IMR-90 (cell line): ENCODE measurements around the gene TMEM100. TPM values are rescaled to one million over a fixed set of nuclear protein-coding genes. Genes with fewer than 3 reads are reported as not detected.

ENCODE experiments used
- ATAC-seq: fragments of 200-7000 bp; cut with Tn5 transposase; 2 replicates; pipeline ENCODE4 v1.9.1; 2020; ENCODE audit warnings: low read depth, mild to moderate bottlenecking, moderate library complexity
- BruUV-seq: library from RNA; stranded (reverse); fragments of 400-500 nt; replicated peaks from 2 replicates; lab custom pipeline; 2021; lab: Mats Ljungman, UMichigan
- CTCF ChIA-PET: fragments of 300-600 bp; formaldehyde crosslinking; extraction: SDS; loops from one replicate; lab custom pipeline; 2021; ENCODE audit warnings: antibody characterized with exemption; lab: Yijun Ruan, JAX
- POLR2A ChIA-PET: fragments of 300-600 bp; sonication (Branson Sonifier 250); formaldehyde crosslinking; loops from one replicate; lab custom pipeline; 2022; ENCODE audit warnings: antibody characterized with exemption; ENCODE audit not compliant: unreplicated experiment; lab: Charles Lee
- DNase-seq: peaks from one replicate; pipeline ENCODE4 v3.0.0; 2013
- H2AFZ ChIP-seq: replicated peaks from 2 replicates; pipeline ENCODE3; 2013; ENCODE audit warnings: low read length, mild to moderate bottlenecking; ENCODE audit not compliant: poor library complexity
- H2AK5ac ChIP-seq: 2 replicates; pipeline ENCODE4 v1.6.1; 2013; ENCODE audit warnings: low read depth, low read length, inconsistent platforms
- H2AK9ac ChIP-seq: replicated peaks from 2 replicates; pipeline ENCODE3; 2013; ENCODE audit warnings: mild to moderate bottlenecking, low read depth, low read length, moderate library complexity; ENCODE audit not compliant: poor library complexity
- H2BK120ac ChIP-seq: 2 replicates; pipeline ENCODE4 v1.6.1; 2013; ENCODE audit warnings: low read depth, low read length, inconsistent platforms
- H2BK15ac ChIP-seq: 3 replicates; pipeline ENCODE4 v1.6.1; 2013; ENCODE audit warnings: low read depth, low read length, inconsistent platforms
- H2BK20ac ChIP-seq: 2 replicates; pipeline ENCODE4 v1.6.1; 2013; ENCODE audit warnings: low read depth, mild to moderate bottlenecking, inconsistent platforms, low read length, moderate library complexity
- H2BK5ac ChIP-seq: 2 replicates; pipeline ENCODE4 v1.6.1; 2013; ENCODE audit warnings: mild to moderate bottlenecking, low read depth, low read length, inconsistent platforms; ENCODE audit not compliant: poor library complexity, severe bottlenecking
- H3K14ac ChIP-seq: replicated peaks from 2 replicates; pipeline ENCODE4 v1.6.1; 2013; ENCODE audit warnings: low read depth, low read length, inconsistent platforms
- H3K18ac ChIP-seq: 2 replicates; pipeline ENCODE4 v1.6.1; 2013; ENCODE audit warnings: low read depth, low read length, control low read depth
- H3K23ac ChIP-seq: 2 replicates; pipeline ENCODE4 v1.6.1; 2013; ENCODE audit warnings: low read depth, low read length, inconsistent platforms
- H3K27ac ChIP-seq: 2 replicates; pipeline ENCODE4 v1.5.1; 2013; ENCODE audit warnings: mild to moderate bottlenecking, control low read depth, low read length; ENCODE audit not compliant: insufficient read depth
- H3K27me3 ChIP-seq: 2 replicates; pipeline ENCODE4 v1.6.1; 2013; ENCODE audit warnings: low read length; ENCODE audit not compliant: control insufficient read depth, insufficient read depth
- H3K36me3 ChIP-seq: 2 replicates; pipeline ENCODE4 v1.6.1; 2013; ENCODE audit warnings: low read length, mixed read lengths; ENCODE audit not compliant: control insufficient read depth, insufficient read depth
- H3K4ac ChIP-seq: 2 replicates; pipeline ENCODE4 v1.6.1; 2013; ENCODE audit warnings: low read depth, low read length, inconsistent platforms
- H3K4me1 ChIP-seq: 2 replicates; pipeline ENCODE4 v1.6.1; 2013; ENCODE audit warnings: low read length, mixed read lengths; ENCODE audit not compliant: control insufficient read depth, insufficient read depth
- H3K4me2 ChIP-seq: 2 replicates; pipeline ENCODE4 v1.6.1; 2013; ENCODE audit warnings: low read depth, mild to moderate bottlenecking, control low read depth, low read length, moderate library complexity
- H3K4me3 ChIP-seq: 2 replicates; pipeline ENCODE4 v1.5.1; 2013; ENCODE audit warnings: low read depth, mild to moderate bottlenecking, control low read depth, low read length, moderate library complexity; ENCODE audit not compliant: insufficient read depth
- H3K56ac ChIP-seq: 2 replicates; pipeline ENCODE4 v1.6.1; 2013; ENCODE audit warnings: low read length, inconsistent platforms; ENCODE audit not compliant: insufficient read depth; ENCODE audit errors: extremely low read depth
- H3K79me1 ChIP-seq, 2 experiments: 2 replicates each; pipeline ENCODE4 v1.6.1; 2013; ENCODE audit warnings: low read length in 2 of 2, inconsistent platforms in 1 of 2, low read depth in 1 of 2
- H3K9ac ChIP-seq: 2 replicates; pipeline ENCODE4 v1.6.1; 2013; ENCODE audit warnings: low read depth, low read length, control low read depth
- H3K9me1 ChIP-seq: 2 replicates; pipeline ENCODE4 v1.6.1; 2013; ENCODE audit warnings: low read length, inconsistent platforms; ENCODE audit not compliant: insufficient read depth
- H3K9me3 ChIP-seq: 2 replicates; pipeline ENCODE4 v1.6.1; 2013; ENCODE audit warnings: low read length; ENCODE audit not compliant: control insufficient read depth, insufficient read depth
- H4K20me1 ChIP-seq: 2 replicates; pipeline ENCODE4 v1.6.1; 2013; ENCODE audit warnings: low read length, inconsistent platforms; ENCODE audit not compliant: insufficient read depth
- H4K5ac ChIP-seq: 2 replicates; pipeline ENCODE4 v1.6.1; 2013; ENCODE audit warnings: mild to moderate bottlenecking, low read depth, low read length, control low read depth
- H4K8ac ChIP-seq, 2 experiments: 2 replicates each; pipeline ENCODE4 v1.6.1; 2013; ENCODE audit warnings: low read depth in 2 of 2, low read length in 2 of 2, control low read depth in 1 of 2, inconsistent platforms in 1 of 2
- H4K91ac ChIP-seq: 2 replicates; pipeline ENCODE4 v1.6.1; 2013; ENCODE audit warnings: low read depth, low read length, inconsistent platforms; ENCODE audit not compliant: insufficient read depth
- NFE2L2 ChIP-seq: fragments of 150-350 bp; IDR thresholded peaks from 2 replicates; pipeline ENCODE4 v1.6.1; 2016; ENCODE audit warnings: low read depth, mild to moderate bottlenecking, low read length
- POLR2A ChIP-seq: IDR thresholded peaks from 2 replicates; pipeline ENCODE4 v1.6.1; 2012; ENCODE audit warnings: mild to moderate bottlenecking, low read depth, low read length
- RFX5 ChIP-seq: IDR thresholded peaks from 2 replicates; pipeline ENCODE4 v1.8.0; 2012; ENCODE audit warnings: low read depth, mild to moderate bottlenecking, low read length, moderate library complexity
- WGBS, 2 experiments: methylation state at CpG; one replicate each; pipeline versions ENCODE4 v1.1.5 to v1.1.7; 2013; ENCODE audit warnings: missing lambda C conversion rate in 2 of 2; ENCODE audit not compliant: insufficient read length in 1 of 2; ENCODE audit errors: extremely low coverage in 2 of 2; 5-methylcytosine and 5-hydroxymethylcytosine counted together
- dilution Hi-C: fragments of 300-500 bp; cut with HindIII; formaldehyde crosslinking; loops from one replicate; pipeline ENCODE4 v1.14.3; 2018; ENCODE audit warnings: low sequenced_read_pairs; ENCODE audit not compliant: unreplicated experiment
- in situ Hi-C: fragments of 300-500 bp; cut with MboI; formaldehyde crosslinking; loops from 3 replicates; pipeline ENCODE4 v1.14.3; 2019; ENCODE audit warnings: low sequenced_read_pairs, inconsistent platforms, mixed read lengths
- intact Hi-C: fragments of 100-400 bp; cut with micrococcal nuclease; formaldehyde crosslinking; loops from 2 replicates; pipeline ENCODE4 v1.10.0; 2022
- polyA plus RNA-seq, 3 experiments: library from polyadenylated mRNA; depleted of rRNA; stranded (reverse); fragments of >200 nt; gene quantifications; 2 replicates each; pipeline ENCODE4 v1.2.3, GENCODE V29; 2012; ENCODE audit warnings: low replicate concordance in 1 of 3
- total RNA-seq: library from RNA; depleted of rRNA; stranded (reverse); fragments of >200 nt; gene quantifications from 2 replicates; pipeline ENCODE4 v1.2.3, GENCODE V29; 2012
- TF ChIP-seq, protein P1 (sequence below): fragments of 150-350 bp; IDR thresholded peaks from 2 replicates; pipeline ENCODE4 v1.6.1; 2016; ENCODE audit warnings: low read depth, mild to moderate bottlenecking, low read length, moderate library complexity, borderline replicate concordance

TMEM100 gene
- total and polyA plus RNA-seq, 2 of the 4 experiments (the other 2 are of a cell fraction) = 0.21 to 0.36 TPM

DNA sequence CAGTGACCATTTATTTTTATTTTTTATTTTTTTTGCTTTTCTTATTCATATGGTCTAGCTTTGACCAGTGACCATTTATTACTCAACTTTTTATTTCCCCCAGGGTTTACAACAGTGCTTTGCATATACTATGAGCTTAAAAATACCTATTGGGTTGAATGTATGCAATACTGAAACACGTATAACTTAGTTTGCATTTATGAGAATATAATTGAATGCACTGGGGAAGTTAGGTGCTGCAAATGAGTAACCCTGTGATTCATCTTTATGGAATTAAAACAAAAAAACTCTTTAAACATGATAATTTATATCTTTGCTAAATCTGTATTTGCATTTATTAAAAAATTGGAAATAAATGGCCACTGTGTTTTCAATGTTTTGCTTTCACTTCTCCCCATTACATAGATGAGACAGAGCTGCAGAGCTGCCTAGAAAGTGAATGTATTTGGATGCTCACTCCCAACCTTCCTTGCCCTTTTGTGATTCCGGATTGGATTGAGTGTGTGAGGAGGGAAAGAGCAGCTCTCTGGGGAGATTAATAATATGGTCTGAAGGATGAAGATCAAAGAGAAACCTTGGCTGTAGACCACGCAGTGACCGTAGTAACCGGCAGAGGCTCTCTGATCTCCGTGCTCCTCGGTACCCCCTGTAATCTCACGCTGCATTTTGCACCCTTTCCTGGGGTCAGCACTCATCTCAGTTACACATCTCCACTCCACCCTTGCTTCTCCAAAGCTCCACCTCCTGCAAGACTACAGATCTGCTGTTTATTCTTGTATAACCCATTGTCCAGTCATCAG is 14.3 kb downstream of the TMEM100 start:
- H3K4me2 ChIP-seq = peak overlapping the region; percentile 89
- no peak for DNase-seq
- peak overlapping the region; percentile 40 for H3K4me3 ChIP-seq
- H2AFZ ChIP-seq = peak overlapping the region; percentile 70
- H2AK5ac ChIP-seq = no peak overlapping the region
- H3K23ac ChIP-seq = no peak overlapping the region
- H4K91ac ChIP-seq = no peak overlapping the region
- no peak overlapping the region for H4K8ac ChIP-seq
- H3K27me3 ChIP-seq = no peaks in the 10 kb centered on the region; the same call in none of the 2 replicates
- 16% methylated on average over 6 of the region's 8 CpGs; no CpG with 5 or more reads in 1 of the 2 experiments for WGBS, 2 experiments
- in situ Hi-C loops = no loop called here
- H4K20me1 ChIP-seq = no peaks in the 10 kb centered on the region
- no peak overlapping the region for H2BK20ac ChIP-seq
- ATAC-seq = peak; percentile 66
- H3K27ac ChIP-seq = no peak overlapping the region
- no peak overlapping the region for H3K56ac ChIP-seq
- intact Hi-C loops = no loop called here
- BruUV-seq = no TSS peak
- POLR2A ChIA-PET = no interaction called here
- H3K4me1 ChIP-seq = peaks cover 2% of the 10 kb centered on the region; the same call in 1 of the 2 replicates
- H3K9ac ChIP-seq = no peak overlapping the region
- H2BK15ac ChIP-seq = no peak overlapping the region
- H2BK120ac ChIP-seq = no peak overlapping the region
- H2AK9ac ChIP-seq = no peak overlapping the region
- no peaks in the 10 kb centered on the region for H3K36me3 ChIP-seq
- no peak overlapping the region for H3K14ac ChIP-seq
- dilution Hi-C loops = no loop called here
- CTCF ChIA-PET = interaction anchor here (0.5 to 2.2 kb wide), 3 partner anchors 10 to 183 kb away, joined by 3 to 8 read pairs (median 3); no protein-coding TSS in a partner anchor
- no peak overlapping the region for H2BK5ac ChIP-seq
- TF ChIP-seq RFX5 = no peak
- TF ChIP-seq POLR2A = no peak
- TF ChIP-seq, protein P1, sequence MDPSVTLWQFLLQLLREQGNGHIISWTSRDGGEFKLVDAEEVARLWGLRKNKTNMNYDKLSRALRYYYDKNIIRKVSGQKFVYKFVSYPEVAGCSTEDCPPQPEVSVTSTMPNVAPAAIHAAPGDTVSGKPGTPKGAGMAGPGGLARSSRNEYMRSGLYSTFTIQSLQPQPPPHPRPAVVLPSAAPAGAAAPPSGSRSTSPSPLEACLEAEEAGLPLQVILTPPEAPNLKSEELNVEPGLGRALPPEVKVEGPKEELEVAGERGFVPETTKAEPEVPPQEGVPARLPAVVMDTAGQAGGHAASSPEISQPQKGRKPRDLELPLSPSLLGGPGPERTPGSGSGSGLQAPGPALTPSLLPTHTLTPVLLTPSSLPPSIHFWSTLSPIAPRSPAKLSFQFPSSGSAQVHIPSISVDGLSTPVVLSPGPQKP = no peak
- TF ChIP-seq NFE2L2 = no peak
- no peak overlapping the region; the same call in 1 of the 2 replicates for H3K18ac ChIP-seq
- H3K4ac ChIP-seq = no peak overlapping the region
- no peaks in the 10 kb centered on the region for H3K79me1 ChIP-seq
- H4K5ac ChIP-seq = no peak overlapping the region
- H3K9me3 ChIP-seq = no peaks in the 10 kb centered on the region
- no peaks in the 10 kb centered on the region for H3K9me1 ChIP-seq
